GM19463 (cell line): Measurements from ENCODE around the gene ARGLU1.

ENCODE experiments used
- ATAC-seq: cut with Tn5 transposase; IDR thresholded peaks from one replicate; pipeline ENCODE4 v1.9.1; 2021; ENCODE audit warnings: mild to moderate bottlenecking, moderate library complexity; ENCODE audit not compliant: unreplicated experiment

Gene ARGLU1

GRCh38 chr13:106587787-106588186 lies 19.9 kb upstream of the ARGLU1 start:
- no peak for ATAC-seq

GRCh38 chr13:106586648-106587166 lies 18.8 kb upstream of the ARGLU1 start:
- no peak for ATAC-seq

- no peak for ATAC-seq
These were observed 13.3 kb upstream of the ARGLU1 start for GRCh38 chr13:106581225-106581624.

- ATAC-seq = no peak
These were observed 8.0 kb upstream of the ARGLU1 start for GRCh38 chr13:106575896-106576295.

- ATAC-seq = no peak
These were observed 5.9 kb upstream of the ARGLU1 start for GRCh38 chr13:106573868-106574267.

GRCh38 chr13:106573284-106573846 lies 5.4 kb upstream of the ARGLU1 start:
- ATAC-seq = no peak

GRCh38 chr13:106570299-106570852 lies 2.4 kb upstream of the ARGLU1 start:
- ATAC-seq = no peak

GRCh38 chr13:106569233-106570095 lies 1.5 kb upstream of the ARGLU1 start:
- no peak for ATAC-seq

GRCh38 chr13:106568299-106569003 lies 514 bp upstream of the ARGLU1 start:
- peak; percentile 17 for ATAC-seq

GRCh38 chr13:106566641-106567473 lies 1.1 kb downstream of the ARGLU1 start:
- peak; percentile 41 for ATAC-seq

GRCh38 chr13:106565127-106565775 lies 2.7 kb downstream of the ARGLU1 start:
- ATAC-seq = no peak

- ATAC-seq = no peak
These were observed 5.6 kb downstream of the ARGLU1 start for GRCh38 chr13:106562301-106562700.

GRCh38 chr13:106561551-106562170 lies 6.3 kb downstream of the ARGLU1 start:
- peak; percentile 86 for ATAC-seq

GRCh38 chr13:106560821-106561220 lies 7.1 kb downstream of the ARGLU1 start:
- ATAC-seq = peak; percentile 32

GRCh38 chr13:106558527-106558926 lies 9.4 kb downstream of the ARGLU1 start:
- ATAC-seq = no peak

- no peak for ATAC-seq
These were observed 12.2 kb downstream of the ARGLU1 start for GRCh38 chr13:106555631-106556328.

- no peak for ATAC-seq
These were observed 16.2 kb downstream of the ARGLU1 start for GRCh38 chr13:106551751-106552150.

- no peak for ATAC-seq
These were observed 16.6 kb downstream of the ARGLU1 start for GRCh38 chr13:106551350-106551749.
